Peyer's patch (tissue), 4 donors: ENCODE measurements around the gene CACNA1A.

ENCODE experiments used
- POLR2A ChIP-seq, 2 donors: fragments of 450-650 bp; IDR thresholded peaks; one replicate each; pipeline ENCODE4 v1.5.1; 2017; ENCODE audit warnings: antibody characterized with exemption in 2 of 2, mild to moderate bottlenecking in 2 of 2, moderate library complexity in 2 of 2
- TF ChIP-seq, protein P1 (sequence below), 6 experiments: fragments of 450-650 bp in 4 of 6; fragments of 200-600 bp in 2 of 6; sonication (generic) in 1 of 6; IDR thresholded peaks; one replicate each; pipeline ENCODE4 v1.5.1; 2017 to 2019; ENCODE audit warnings: antibody characterized with exemption in 6 of 6, mild to moderate bottlenecking in 3 of 6, moderate library complexity in 1 of 6

DNA sequence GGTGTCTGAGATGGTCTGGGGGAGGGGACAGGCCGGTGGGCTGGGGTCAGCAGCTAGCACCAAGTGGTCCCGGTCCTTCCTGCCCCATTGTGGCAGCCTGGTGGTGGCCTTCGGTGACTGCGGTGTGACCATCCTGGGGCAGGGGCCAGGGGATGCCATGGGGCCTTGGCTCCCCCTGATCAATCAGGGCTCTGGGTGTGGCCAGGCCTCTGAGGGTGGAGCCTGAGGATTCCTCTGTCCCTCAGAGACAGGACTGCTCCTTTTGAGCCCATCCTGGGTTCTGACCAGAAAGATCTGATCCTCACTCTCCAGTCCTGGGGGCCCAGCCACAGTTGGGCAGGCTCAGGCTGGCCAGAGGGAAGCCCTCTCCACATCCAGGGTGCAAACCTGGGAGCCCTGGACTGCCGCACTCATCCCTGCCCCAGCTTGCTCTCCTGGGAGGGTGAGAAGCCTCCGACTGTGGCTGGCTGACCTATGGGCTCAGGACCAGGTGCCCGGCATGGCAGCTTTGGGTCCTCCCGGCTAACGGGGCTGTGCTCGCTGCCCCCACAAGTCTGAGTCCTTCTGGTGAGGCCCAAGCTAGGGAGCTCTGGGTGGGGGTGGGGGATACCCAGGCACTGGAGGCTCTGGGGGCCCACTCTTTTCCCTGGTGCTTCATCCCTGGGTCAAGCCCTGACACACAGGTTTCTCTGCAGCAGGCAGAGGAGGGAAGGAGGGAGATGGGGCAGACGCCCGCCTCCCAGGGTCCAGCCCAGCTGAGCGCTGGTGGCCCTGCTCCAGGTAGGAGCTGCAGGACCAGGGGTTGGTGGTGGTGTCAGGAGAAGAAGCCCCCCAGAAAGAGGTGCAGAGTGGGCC is 296.6 kb downstream of the CACNA1A start:
- TF ChIP-seq, protein P1, sequence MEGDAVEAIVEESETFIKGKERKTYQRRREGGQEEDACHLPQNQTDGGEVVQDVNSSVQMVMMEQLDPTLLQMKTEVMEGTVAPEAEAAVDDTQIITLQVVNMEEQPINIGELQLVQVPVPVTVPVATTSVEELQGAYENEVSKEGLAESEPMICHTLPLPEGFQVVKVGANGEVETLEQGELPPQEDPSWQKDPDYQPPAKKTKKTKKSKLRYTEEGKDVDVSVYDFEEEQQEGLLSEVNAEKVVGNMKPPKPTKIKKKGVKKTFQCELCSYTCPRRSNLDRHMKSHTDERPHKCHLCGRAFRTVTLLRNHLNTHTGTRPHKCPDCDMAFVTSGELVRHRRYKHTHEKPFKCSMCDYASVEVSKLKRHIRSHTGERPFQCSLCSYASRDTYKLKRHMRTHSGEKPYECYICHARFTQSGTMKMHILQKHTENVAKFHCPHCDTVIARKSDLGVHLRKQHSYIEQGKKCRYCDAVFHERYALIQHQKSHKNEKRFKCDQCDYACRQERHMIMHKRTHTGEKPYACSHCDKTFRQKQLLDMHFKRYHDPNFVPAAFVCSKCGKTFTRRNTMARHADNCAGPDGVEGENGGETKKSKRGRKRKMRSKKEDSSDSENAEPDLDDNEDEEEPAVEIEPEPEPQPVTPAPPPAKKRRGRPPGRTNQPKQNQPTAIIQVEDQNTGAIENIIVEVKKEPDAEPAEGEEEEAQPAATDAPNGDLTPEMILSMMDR (IDR thresholded peaks at IDR 0.05), result peak in 1 of 6 experiments; percentile 15
- no peak for TF ChIP-seq POLR2A (IDR thresholded peaks at IDR 0.05)
